ENCODE results near the gene RPS15. TPM values are rescaled to one million over a fixed set of nuclear protein-coding genes. Genes with fewer than 3 reads are reported as not detected.

The RPS15 gene
- total and polyA plus RNA-seq, 2 of the 13 experiments (the other 11 are each of a cell fraction or from before 2014, with no cell fraction given), result 695 to 1,411 TPM

DNA sequence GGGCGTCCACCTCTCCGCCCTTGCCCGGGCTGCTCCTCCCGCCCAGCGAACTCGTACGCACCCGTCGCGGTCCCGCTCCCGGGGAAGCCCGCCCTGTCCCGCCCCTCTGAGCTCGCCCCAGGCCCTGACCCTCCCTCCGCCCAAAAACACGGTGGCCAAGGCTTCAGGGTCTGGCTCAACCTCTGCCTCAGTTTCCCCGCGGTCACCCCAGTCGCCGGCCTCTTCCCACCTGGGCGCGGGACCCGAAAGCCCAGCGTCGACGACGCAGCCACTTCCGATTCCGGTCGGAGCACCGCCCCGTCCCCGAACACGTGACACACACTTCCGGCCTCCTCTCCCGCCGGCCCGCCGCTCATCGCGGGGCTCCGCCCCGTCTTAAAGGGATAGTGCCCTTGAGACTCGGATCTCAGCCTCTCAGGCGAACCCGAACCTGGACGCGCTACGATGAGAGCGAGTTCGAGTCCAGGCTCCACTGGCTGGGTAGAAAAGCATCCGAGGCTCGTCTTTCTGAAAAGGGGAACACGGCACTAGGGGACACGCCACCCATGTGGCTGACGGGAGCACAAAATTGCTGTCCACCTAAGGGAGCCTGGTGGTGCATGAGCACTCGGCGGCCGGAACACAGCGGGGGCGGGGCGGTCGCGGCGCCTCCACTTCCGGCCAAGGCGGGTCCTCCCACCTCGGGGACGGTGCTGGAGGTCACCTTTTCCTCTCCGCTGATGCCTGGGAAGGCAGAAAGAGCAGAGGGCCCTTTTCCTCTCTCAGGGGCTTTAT, 40.9 kb downstream of the RPS15 start, which contains the start of gene C19orf25 (continued):
- TF ChIP-seq, protein P1, sequence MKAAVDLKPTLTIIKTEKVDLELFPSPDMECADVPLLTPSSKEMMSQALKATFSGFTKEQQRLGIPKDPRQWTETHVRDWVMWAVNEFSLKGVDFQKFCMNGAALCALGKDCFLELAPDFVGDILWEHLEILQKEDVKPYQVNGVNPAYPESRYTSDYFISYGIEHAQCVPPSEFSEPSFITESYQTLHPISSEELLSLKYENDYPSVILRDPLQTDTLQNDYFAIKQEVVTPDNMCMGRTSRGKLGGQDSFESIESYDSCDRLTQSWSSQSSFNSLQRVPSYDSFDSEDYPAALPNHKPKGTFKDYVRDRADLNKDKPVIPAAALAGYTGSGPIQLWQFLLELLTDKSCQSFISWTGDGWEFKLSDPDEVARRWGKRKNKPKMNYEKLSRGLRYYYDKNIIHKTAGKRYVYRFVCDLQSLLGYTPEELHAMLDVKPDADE (CRISPR knock-in tag; IDR thresholded peaks at IDR 0.05), result no peak
- TF ChIP-seq MEIS1 (CRISPR knock-in tag; IDR thresholded peaks at IDR 0.05; ENCODE audit: borderline replicate concordance), result no peak
- TF ChIP-seq, protein P2, sequence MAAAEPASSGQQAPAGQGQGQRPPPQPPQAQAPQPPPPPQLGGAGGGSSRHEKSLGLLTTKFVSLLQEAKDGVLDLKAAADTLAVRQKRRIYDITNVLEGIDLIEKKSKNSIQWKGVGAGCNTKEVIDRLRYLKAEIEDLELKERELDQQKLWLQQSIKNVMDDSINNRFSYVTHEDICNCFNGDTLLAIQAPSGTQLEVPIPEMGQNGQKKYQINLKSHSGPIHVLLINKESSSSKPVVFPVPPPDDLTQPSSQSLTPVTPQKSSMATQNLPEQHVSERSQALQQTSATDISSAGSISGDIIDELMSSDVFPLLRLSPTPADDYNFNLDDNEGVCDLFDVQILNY (CRISPR knock-in tag; conservative IDR thresholded peaks at IDR 0.05), result peak; percentile 57; the same call in 1 of the 2 replicates
- no peak for TF ChIP-seq ZNF20 (CRISPR knock-in tag; IDR thresholded peaks at IDR 0.05)
- 0 out of 2 replicates have a peak, but pooled peaks have one; percentile 2 for TF ChIP-seq TFAP4 (IDR thresholded peaks at IDR 0.05; ENCODE audit: borderline replicate concordance, low read depth)
- no peak for TF ChIP-seq NR1H2 (CRISPR knock-in tag; IDR thresholded peaks at IDR 0.05; ENCODE audit: borderline replicate concordance, low read depth)
- TF ChIP-seq RNF2 (conservative IDR thresholded peaks at IDR 0.05; ENCODE audit: low read depth), result peak; percentile 81
- TF ChIP-seq, protein P3, sequence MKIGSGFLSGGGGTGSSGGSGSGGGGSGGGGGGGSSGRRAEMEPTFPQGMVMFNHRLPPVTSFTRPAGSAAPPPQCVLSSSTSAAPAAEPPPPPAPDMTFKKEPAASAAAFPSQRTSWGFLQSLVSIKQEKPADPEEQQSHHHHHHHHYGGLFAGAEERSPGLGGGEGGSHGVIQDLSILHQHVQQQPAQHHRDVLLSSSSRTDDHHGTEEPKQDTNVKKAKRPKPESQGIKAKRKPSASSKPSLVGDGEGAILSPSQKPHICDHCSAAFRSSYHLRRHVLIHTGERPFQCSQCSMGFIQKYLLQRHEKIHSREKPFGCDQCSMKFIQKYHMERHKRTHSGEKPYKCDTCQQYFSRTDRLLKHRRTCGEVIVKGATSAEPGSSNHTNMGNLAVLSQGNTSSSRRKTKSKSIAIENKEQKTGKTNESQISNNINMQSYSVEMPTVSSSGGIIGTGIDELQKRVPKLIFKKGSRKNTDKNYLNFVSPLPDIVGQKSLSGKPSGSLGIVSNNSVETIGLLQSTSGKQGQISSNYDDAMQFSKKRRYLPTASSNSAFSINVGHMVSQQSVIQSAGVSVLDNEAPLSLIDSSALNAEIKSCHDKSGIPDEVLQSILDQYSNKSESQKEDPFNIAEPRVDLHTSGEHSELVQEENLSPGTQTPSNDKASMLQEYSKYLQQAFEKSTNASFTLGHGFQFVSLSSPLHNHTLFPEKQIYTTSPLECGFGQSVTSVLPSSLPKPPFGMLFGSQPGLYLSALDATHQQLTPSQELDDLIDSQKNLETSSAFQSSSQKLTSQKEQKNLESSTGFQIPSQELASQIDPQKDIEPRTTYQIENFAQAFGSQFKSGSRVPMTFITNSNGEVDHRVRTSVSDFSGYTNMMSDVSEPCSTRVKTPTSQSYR (CRISPR knock-in tag; IDR thresholded peaks at IDR 0.05; ENCODE audit: borderline replicate concordance), result peak; percentile 81; the same call in 1 of the 2 replicates
- TF ChIP-seq ZNF772 (CRISPR knock-in tag; IDR thresholded peaks at IDR 0.05), result peak; percentile 37; the same call in 1 of the 2 replicates
- TF ChIP-seq ZNF280B (CRISPR knock-in tag; IDR thresholded peaks at IDR 0.05; ENCODE audit: borderline replicate concordance), result 0 out of 2 replicates have a peak, but pooled peaks have one; percentile 16
- no peak for TF ChIP-seq NCOA5 (CRISPR knock-in tag; IDR thresholded peaks at IDR 0.05)
- TF ChIP-seq, protein P4, sequence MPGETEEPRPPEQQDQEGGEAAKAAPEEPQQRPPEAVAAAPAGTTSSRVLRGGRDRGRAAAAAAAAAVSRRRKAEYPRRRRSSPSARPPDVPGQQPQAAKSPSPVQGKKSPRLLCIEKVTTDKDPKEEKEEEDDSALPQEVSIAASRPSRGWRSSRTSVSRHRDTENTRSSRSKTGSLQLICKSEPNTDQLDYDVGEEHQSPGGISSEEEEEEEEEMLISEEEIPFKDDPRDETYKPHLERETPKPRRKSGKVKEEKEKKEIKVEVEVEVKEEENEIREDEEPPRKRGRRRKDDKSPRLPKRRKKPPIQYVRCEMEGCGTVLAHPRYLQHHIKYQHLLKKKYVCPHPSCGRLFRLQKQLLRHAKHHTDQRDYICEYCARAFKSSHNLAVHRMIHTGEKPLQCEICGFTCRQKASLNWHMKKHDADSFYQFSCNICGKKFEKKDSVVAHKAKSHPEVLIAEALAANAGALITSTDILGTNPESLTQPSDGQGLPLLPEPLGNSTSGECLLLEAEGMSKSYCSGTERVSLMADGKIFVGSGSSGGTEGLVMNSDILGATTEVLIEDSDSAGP (CRISPR knock-in tag; IDR thresholded peaks at IDR 0.05; ENCODE audit: borderline replicate concordance), result peak; percentile 100
- peak; percentile 58; the same call in 1 of the 2 replicates for TF ChIP-seq ZBTB26 (CRISPR knock-in tag; IDR thresholded peaks at IDR 0.05; ENCODE audit: borderline replicate concordance)
- TF ChIP-seq ZNF781 (CRISPR knock-in tag; IDR thresholded peaks at IDR 0.05; ENCODE audit: borderline replicate concordance, not compliant biosample characterization), result peak; percentile 74
- TF ChIP-seq MAX (IDR thresholded peaks at IDR 0.05), result peak; percentile 96
- TF ChIP-seq EEA1 (CRISPR knock-in tag; IDR thresholded peaks at IDR 0.05; ENCODE audit: borderline replicate concordance), result peak; percentile 53; the same call in 1 of the 2 replicates
